DOHH2 (cell line): ENCODE measurements around the gene PPP1R26.
"Not testable (repeated sequence)": the region's sequence is repeated elsewhere in the genome, so short reads cannot be mapped to it uniquely, and the experiment has no call there.

ENCODE experiments used
- H3F3A ChIP-seq: fragments of 200-600 bp; sonication (generic), shearing (Covaris generic); 2 replicates; pipeline ENCODE4 v1.6.0; 2016; ENCODE audit warnings: antibody characterized with exemption, mild to moderate bottlenecking; ENCODE audit not compliant: control insufficient read depth, insufficient read depth
- H3K27ac ChIP-seq: fragments of 200-600 bp; sonication (generic); 2 replicates; pipeline ENCODE4 v1.5.1; 2014; ENCODE audit warnings: low read depth, mild to moderate bottlenecking, low read length, moderate library complexity
- H3K27me3 ChIP-seq: fragments of 200-600 bp; sonication (generic); 2 replicates; pipeline ENCODE4 v1.6.1; 2014; ENCODE audit warnings: mild to moderate bottlenecking, low read length, mixed read lengths; ENCODE audit not compliant: control insufficient read depth
- H3K36me3 ChIP-seq: fragments of 200-600 bp; sonication (generic); 2 replicates; pipeline ENCODE4 v1.6.1; 2014; ENCODE audit warnings: mild to moderate bottlenecking, low read length, moderate library complexity, mixed read lengths; ENCODE audit not compliant: control insufficient read depth
- H3K4me1 ChIP-seq: fragments of 200-600 bp; sonication (generic); 2 replicates; pipeline ENCODE4 v1.6.1; 2014; ENCODE audit warnings: mild to moderate bottlenecking, low read length, mixed read lengths; ENCODE audit not compliant: control insufficient read depth
- H3K4me2 ChIP-seq: fragments of 200-600 bp; sonication (generic); 2 replicates; pipeline ENCODE4 v1.6.0; 2014; ENCODE audit warnings: mild to moderate bottlenecking, low read length, moderate library complexity
- H3K4me3 ChIP-seq: fragments of 200-600 bp; sonication (generic); 2 replicates; pipeline ENCODE4 v1.5.1; 2014; ENCODE audit warnings: mild to moderate bottlenecking, low read length, mixed read lengths
- H3K79me2 ChIP-seq: fragments of 200-600 bp; sonication (generic); 2 replicates; pipeline ENCODE4 v1.6.1; 2014; ENCODE audit warnings: mild to moderate bottlenecking, low read length, mixed read lengths; ENCODE audit not compliant: control insufficient read depth
- H3K9me2 ChIP-seq: fragments of 200-600 bp; sonication (generic); replicated peaks from 2 replicates; pipeline ENCODE4 v1.6.1; 2014; ENCODE audit warnings: mild to moderate bottlenecking, low read length, mixed read lengths; ENCODE audit not compliant: control insufficient read depth
- H3K9me3 ChIP-seq: fragments of 200-600 bp; sonication (generic); 2 replicates; pipeline ENCODE4 v1.6.1; 2014; ENCODE audit warnings: antibody characterized with exemption, low read length, mixed read lengths; ENCODE audit not compliant: control insufficient read depth, insufficient read depth
- H4K20me1 ChIP-seq: fragments of 200-600 bp; sonication (generic); 2 replicates; pipeline ENCODE4 v1.6.0; 2014; ENCODE audit warnings: low read depth, mild to moderate bottlenecking, antibody characterized with exemption, low read length, moderate library complexity; ENCODE audit not compliant: control insufficient read depth, insufficient read depth
- EZH2phosphoT487 ChIP-seq: fragments of 200-600 bp; sonication (generic); IDR thresholded peaks from 2 replicates; pipeline ENCODE4 v1.6.1; 2017; ENCODE audit warnings: borderline replicate concordance, mild to moderate bottlenecking, antibody characterized with exemption, low read length, moderate library complexity, mixed read lengths
- TF ChIP-seq, protein P1 (sequence below): fragments of 200-600 bp; sonication (generic); IDR thresholded peaks from one replicate; pipeline ENCODE4 v1.5.1; 2014; ENCODE audit warnings: antibody characterized with exemption, mild to moderate bottlenecking, low read depth, low read length; ENCODE audit not compliant: poor library complexity, severe bottlenecking

The PPP1R26 gene

DNA sequence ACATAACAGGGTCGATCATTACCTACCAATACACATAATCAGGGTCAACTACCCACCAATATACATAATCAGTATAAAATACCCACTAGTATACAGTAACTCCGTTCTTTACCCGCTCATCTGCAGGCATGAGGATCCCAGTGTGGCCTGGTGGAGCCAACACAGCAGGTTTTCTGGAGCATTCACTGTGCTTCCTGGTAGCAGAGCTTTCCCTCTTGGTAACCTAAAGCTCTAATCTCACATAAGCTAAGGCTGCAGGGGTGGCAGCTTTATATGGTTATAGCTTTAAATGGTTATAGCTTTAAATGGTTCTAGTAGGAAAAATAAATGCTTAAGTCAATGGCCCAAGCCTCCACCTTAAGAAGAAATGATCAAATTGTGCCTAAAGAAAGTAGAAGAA is 53.5 kb downstream of the PPP1R26 start:
- no peak overlapping the region for H3K4me2 ChIP-seq
- 0 out of 2 replicates have a peak, but pooled peaks cover 2% of the 10 kb centered on the region for H3F3A ChIP-seq
- no peaks in the 10 kb centered on the region for H3K27me3 ChIP-seq
- no peak for TF ChIP-seq EZH2phosphoT487
- TF ChIP-seq, protein P1, sequence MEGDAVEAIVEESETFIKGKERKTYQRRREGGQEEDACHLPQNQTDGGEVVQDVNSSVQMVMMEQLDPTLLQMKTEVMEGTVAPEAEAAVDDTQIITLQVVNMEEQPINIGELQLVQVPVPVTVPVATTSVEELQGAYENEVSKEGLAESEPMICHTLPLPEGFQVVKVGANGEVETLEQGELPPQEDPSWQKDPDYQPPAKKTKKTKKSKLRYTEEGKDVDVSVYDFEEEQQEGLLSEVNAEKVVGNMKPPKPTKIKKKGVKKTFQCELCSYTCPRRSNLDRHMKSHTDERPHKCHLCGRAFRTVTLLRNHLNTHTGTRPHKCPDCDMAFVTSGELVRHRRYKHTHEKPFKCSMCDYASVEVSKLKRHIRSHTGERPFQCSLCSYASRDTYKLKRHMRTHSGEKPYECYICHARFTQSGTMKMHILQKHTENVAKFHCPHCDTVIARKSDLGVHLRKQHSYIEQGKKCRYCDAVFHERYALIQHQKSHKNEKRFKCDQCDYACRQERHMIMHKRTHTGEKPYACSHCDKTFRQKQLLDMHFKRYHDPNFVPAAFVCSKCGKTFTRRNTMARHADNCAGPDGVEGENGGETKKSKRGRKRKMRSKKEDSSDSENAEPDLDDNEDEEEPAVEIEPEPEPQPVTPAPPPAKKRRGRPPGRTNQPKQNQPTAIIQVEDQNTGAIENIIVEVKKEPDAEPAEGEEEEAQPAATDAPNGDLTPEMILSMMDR: no peak
- H3K4me1 ChIP-seq: no peaks in the 10 kb centered on the region
- no peaks in the 10 kb centered on the region for H4K20me1 ChIP-seq
- no peaks in the 10 kb centered on the region for H3K79me2 ChIP-seq
- H3K9me2 ChIP-seq: no peaks in the 10 kb centered on the region
- H3K9me3 ChIP-seq: no peaks in the 10 kb centered on the region
- H3K36me3 ChIP-seq: no peaks in the 10 kb centered on the region
- H3K27ac ChIP-seq: no peak overlapping the region
- no peak overlapping the region for H3K4me3 ChIP-seq

DNA sequence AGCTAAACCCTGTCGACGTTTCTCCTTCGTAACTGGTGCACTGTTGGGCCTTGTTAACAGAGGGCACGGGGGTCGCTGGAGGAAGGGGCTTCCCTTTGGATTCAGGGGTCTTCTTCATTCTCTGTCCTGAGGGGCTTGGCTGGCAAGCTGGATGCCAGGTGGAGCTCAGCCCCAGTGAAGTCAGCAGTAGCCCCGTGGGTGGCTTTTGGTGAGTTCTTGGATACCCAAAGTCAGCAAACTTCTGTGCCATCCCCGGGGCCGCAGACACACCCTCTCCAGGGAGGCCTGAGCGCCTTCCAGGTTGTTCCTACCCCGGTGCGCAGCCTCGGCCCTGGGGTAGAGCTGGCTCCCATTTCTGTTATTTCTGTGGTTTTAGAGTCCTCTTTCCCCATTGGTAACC is 54.1 kb downstream of the PPP1R26 start:
- H3F3A ChIP-seq: 0 out of 2 replicates have a peak, but pooled peaks cover 2% of the 10 kb centered on the region
- no peak overlapping the region for H3K27ac ChIP-seq
- H3K9me2 ChIP-seq: no peaks in the 10 kb centered on the region
- no peaks in the 10 kb centered on the region for H3K4me1 ChIP-seq
- H3K4me3 ChIP-seq: no peak overlapping the region
- no peaks in the 10 kb centered on the region for H4K20me1 ChIP-seq
- H3K9me3 ChIP-seq: no peaks in the 10 kb centered on the region
- no peak overlapping the region for H3K4me2 ChIP-seq
- no peaks in the 10 kb centered on the region for H3K79me2 ChIP-seq
- H3K27me3 ChIP-seq: no peaks in the 10 kb centered on the region
- TF ChIP-seq EZH2phosphoT487: no peak
- TF ChIP-seq, protein P1: no peak
- H3K36me3 ChIP-seq: no peaks in the 10 kb centered on the region

GRCh38 chr9:135534192-135534711 is 54.7 kb downstream of the PPP1R26 start:
- H3K9me2 ChIP-seq, H3K27me3 ChIP-seq, H3K4me1 ChIP-seq, H3K79me2 ChIP-seq, H3K4me3 ChIP-seq, H4K20me1 ChIP-seq, H3K27ac ChIP-seq, H3K9me3 ChIP-seq, H3F3A ChIP-seq, H3K36me3 ChIP-seq, H3K4me2 ChIP-seq: not testable (repeated sequence)

DNA sequence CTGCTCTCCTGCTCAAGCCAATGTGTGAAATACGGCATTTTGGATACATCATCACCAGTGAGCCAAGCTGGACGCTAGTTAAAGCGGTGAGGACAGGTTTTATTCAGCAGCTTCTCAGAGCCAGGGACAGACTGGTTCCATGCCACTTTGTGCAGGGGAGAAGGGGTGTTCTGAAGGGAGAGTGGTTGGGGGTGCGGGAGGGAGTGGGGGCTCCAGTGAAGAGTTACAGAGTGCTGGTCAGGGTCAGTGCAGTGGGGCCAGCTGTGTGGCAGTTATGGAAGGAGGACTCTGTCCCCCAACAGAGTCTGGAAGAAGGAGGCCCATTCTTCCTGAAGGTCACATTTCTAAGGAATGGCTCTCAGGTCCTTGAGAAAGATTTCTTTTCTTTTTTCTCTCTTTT is 55.2 kb downstream of the PPP1R26 start:
- not testable (repeated sequence) for H3K79me2 ChIP-seq, H3K27ac ChIP-seq, H3K9me3 ChIP-seq, H3K36me3 ChIP-seq, H3F3A ChIP-seq, H3K9me2 ChIP-seq, H3K4me2 ChIP-seq, H3K4me1 ChIP-seq, H3K4me3 ChIP-seq, H3K27me3 ChIP-seq, H4K20me1 ChIP-seq

DNA sequence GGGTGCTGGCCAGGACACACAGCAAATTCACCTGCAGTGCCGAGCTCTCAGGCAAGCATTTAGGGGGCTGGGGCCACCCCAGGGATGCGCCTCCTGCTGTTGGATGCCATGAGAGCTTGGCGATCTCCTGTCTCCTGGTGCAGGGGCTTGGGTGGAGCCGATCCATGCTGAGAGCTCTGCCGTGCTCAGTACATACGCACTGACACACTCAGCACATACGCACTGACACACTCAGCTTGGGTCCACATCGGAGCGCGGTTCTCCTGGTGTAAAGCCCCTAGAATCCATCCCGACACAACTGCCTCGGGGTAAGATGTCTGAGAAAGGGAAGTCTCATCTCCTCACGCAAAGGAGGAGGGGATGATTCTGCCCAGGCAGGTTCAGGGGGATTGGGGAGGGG is 56.0 kb downstream of the PPP1R26 start:
- not testable (repeated sequence) for H3K36me3 ChIP-seq, H3K27ac ChIP-seq, H4K20me1 ChIP-seq, H3K79me2 ChIP-seq, H3K9me2 ChIP-seq, H3K4me1 ChIP-seq, H3K4me2 ChIP-seq, H3K9me3 ChIP-seq, H3F3A ChIP-seq, H3K27me3 ChIP-seq, H3K4me3 ChIP-seq
